ENCODE measurements around the gene PSD2. TPM values are rescaled to one million over a fixed set of nuclear protein-coding genes. Genes with fewer than 3 reads are reported as not detected.

The PSD2 gene
- total RNA-seq, 1 experiment from 2014 or later: 0.05 TPM

DNA sequence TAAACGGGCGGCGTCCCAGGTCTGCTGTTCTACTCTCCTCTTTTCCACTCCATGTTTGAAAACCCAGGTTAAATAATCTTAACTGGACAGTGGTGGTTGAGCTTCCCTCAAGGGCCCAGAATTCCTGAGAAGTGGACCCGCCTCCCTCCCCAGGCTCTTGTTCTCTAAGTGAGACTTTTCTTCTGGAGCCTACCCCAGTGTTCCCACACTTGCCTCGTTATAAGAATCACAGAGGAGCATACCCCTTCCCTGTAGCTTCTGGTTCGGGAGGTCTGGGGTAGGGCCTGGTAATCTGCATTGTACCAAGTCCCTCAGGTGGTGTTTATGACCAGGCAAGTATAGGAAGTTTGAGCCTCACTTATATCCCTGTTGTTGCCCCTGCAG is 12.0 kb downstream of the PSD2 start:
- no peaks in the 10 kb centered on the region for H3K9me3 ChIP-seq (ENCODE audit: control insufficient read depth, insufficient read depth, low read depth, low read length)
- DNase-seq (ENCODE audit: low read depth, low spot score) (no peak), ATAC-seq (no peak)
- ChIA-PET POLR2A (no interaction called here), CTCF (no interaction called here)
- no peaks in the 10 kb centered on the region for H3K36me3 ChIP-seq (ENCODE audit: control insufficient read depth, insufficient read depth, low read length)
- H3K27ac ChIP-seq (ENCODE audit: low read length): no peak overlapping the region
- peaks cover 2% of the 10 kb centered on the region; the same call in 1 of the 2 replicates for H3K27me3 ChIP-seq (ENCODE audit: control insufficient read depth, insufficient read depth, low read length)
- in situ Hi-C loops (cut with HindIII; ENCODE audit: low pct_unique_long_range_greater_than_20kb, low sequenced_read_pairs): no loop called here
- no peak overlapping the region for H3K4me3 ChIP-seq (ENCODE audit: low read depth in 2 of 2, low read length in 2 of 2)
- intact Hi-C loops (cut with micrococcal nuclease; ENCODE audit: unreplicated experiment): no loop called here
- no TSS peak for BruUV-seq (replicated peaks)
- TF ChIP-seq TCF7L2 (IDR thresholded peaks at IDR 0.05; ENCODE audit: low read depth, low read length): no peak
- TF ChIP-seq, protein P1, sequence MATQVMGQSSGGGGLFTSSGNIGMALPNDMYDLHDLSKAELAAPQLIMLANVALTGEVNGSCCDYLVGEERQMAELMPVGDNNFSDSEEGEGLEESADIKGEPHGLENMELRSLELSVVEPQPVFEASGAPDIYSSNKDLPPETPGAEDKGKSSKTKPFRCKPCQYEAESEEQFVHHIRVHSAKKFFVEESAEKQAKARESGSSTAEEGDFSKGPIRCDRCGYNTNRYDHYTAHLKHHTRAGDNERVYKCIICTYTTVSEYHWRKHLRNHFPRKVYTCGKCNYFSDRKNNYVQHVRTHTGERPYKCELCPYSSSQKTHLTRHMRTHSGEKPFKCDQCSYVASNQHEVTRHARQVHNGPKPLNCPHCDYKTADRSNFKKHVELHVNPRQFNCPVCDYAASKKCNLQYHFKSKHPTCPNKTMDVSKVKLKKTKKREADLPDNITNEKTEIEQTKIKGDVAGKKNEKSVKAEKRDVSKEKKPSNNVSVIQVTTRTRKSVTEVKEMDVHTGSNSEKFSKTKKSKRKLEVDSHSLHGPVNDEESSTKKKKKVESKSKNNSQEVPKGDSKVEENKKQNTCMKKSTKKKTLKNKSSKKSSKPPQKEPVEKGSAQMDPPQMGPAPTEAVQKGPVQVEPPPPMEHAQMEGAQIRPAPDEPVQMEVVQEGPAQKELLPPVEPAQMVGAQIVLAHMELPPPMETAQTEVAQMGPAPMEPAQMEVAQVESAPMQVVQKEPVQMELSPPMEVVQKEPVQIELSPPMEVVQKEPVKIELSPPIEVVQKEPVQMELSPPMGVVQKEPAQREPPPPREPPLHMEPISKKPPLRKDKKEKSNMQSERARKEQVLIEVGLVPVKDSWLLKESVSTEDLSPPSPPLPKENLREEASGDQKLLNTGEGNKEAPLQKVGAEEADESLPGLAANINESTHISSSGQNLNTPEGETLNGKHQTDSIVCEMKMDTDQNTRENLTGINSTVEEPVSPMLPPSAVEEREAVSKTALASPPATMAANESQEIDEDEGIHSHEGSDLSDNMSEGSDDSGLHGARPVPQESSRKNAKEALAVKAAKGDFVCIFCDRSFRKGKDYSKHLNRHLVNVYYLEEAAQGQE (IDR thresholded peaks at IDR 0.05; ENCODE audit: insufficient read depth in 1 of 2, low read depth in 2 of 2, low read length in 1 of 2): no peak
- TF ChIP-seq POLR2AphosphoS5 (IDR thresholded peaks at IDR 0.05; ENCODE audit: low read depth, low read length): no peak
- TF ChIP-seq CTCF (IDR thresholded peaks at IDR 0.05): no peak
- no peak for TF ChIP-seq SIN3A (IDR thresholded peaks at IDR 0.05; ENCODE audit: borderline replicate concordance, insufficient read depth, low read depth, low read length)
- no peaks in the 10 kb centered on the region for H3K4me1 ChIP-seq (ENCODE audit: control insufficient read depth, insufficient read depth, low read length)

DNA sequence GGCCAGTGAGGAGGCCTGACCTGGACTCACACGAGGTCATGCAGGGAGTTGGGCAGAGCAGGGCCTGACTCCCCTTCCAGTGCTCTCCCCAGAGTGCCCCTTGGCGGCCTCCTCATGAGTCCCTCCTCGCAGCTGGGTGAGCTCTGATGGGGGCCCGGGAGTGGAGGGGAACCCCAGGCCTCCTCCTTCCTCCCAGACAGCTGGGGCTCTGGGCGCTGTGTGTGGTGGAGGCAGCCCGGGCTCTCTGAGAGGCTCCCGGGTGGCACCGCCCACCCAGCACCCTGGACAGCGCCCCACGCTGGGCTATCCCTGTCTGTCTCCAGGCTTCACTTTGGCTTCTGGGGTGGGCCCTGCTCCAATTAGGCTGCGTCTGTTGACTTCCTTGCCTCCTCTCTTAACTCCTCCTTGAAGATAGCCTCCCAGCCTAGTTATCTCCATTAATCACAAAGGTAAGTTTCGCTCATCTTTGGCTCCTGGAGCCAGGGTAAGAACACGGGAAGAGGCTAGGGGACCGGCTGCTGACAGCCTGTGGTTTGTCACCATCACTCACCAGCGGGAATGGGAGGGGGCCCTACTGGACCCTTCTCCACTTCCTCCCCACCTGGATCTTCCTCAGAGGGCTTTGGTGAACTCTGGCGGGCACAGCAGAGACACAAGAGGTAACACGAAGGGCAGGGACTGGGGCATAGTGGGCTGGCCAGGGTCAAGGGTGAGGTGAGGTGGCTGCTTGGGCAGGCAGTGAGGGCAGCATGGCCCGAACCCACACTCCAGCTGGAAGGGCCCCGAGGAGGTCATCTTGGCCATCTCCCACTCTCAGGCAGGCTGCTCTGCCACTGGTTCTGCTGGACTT is 13.1 kb downstream of the PSD2 start:
- Histone ChIP-seq H3K36me3 (ENCODE audit: control insufficient read depth, insufficient read depth, low read length) (no peaks in the 10 kb centered on the region), H3K27me3 (ENCODE audit: control insufficient read depth, insufficient read depth, low read length) (no peaks in the 10 kb centered on the region), H3K9me3 (ENCODE audit: control insufficient read depth, insufficient read depth, low read depth, low read length) (no peaks in the 10 kb centered on the region), H3K27ac (ENCODE audit: low read length) (no peak overlapping the region), H3K4me3 (ENCODE audit: low read depth in 2 of 2, low read length in 2 of 2) (no peak overlapping the region), H3K4me1 (ENCODE audit: control insufficient read depth, insufficient read depth, low read length) (no peaks in the 10 kb centered on the region)
- in situ Hi-C loops (cut with HindIII; ENCODE audit: low pct_unique_long_range_greater_than_20kb, low sequenced_read_pairs): no loop called here
- ChIA-PET CTCF (no interaction called here), POLR2A (no interaction called here)
- no TSS peak for BruUV-seq (replicated peaks)
- TF ChIP-seq SIN3A (IDR thresholded peaks at IDR 0.05; ENCODE audit: borderline replicate concordance, insufficient read depth, low read depth, low read length): no peak
- TF ChIP-seq, protein P1 (IDR thresholded peaks at IDR 0.05; ENCODE audit: insufficient read depth in 1 of 2, low read depth in 2 of 2, low read length in 1 of 2): peak; percentile 91
- DNase-seq (ENCODE audit: low read depth, low spot score) (no peak), ATAC-seq (no peak)
- intact Hi-C loops (cut with micrococcal nuclease; ENCODE audit: unreplicated experiment): no loop called here
